GM18858 (cell line): ENCODE data around the gene CCR5AS.

Experiments
- ATAC-seq: cut with Tn5 transposase; IDR thresholded peaks from one replicate; pipeline ENCODE4 v1.9.1; 2021; ENCODE audit not compliant: unreplicated experiment

The CCR5AS gene

DNA sequence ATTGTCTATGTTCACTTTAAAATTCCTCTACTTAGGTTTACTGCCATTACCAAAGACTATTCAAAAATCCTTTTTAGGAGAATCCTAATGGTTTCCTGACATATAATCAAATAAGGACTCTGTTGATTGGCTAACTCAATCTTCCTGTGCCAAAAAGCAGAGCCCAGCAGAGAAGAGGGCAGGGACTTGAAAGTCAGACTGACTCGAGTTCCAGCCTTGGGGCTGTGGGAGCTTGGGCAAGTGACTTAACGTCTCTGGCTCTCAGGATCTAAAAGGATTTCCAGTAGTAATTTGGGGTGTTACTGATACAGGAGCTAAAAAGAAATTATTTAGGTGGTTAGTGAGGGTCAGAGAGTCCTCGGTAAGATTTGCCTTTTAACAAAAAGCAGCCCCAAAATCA is 25.2 kb downstream of the CCR5AS start:
- ATAC-seq, result no peak

DNA sequence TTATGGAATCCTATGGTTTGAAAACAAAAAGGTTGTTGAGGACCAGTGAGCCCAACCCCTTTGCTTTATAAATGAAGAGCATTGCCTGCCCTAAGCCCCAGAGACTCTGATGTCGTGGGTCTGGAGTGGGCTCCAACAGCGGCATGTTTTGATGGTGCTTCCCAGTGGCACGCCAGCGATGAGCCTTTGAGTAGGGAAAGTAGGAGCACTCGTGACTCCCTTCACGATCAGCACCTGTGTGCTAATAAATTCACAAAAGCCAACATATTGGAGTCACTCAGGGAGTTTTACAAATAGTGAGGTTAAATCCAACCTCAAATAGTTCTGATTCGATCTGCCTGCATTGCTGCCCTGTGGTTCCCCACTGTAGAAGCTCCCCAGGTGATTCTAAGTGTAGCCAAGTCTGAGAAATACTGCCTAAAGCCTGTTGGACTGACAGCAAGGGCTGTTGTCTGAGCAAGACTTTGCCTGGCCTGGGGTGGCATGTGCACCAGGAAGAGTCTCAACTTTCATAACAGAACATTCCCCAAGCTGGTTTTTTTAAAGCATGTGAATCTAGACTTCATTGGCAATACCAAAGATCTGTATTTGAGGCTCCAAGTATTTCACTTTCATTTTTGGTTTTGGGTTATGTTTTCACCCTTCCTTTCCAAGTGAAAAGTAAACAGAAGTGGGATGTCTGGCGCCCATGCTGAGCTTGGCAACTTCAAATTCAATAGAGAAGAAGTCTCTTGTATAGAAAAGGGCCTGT is 26.2 kb downstream of the CCR5AS start:
- ATAC-seq, result no peak

DNA sequence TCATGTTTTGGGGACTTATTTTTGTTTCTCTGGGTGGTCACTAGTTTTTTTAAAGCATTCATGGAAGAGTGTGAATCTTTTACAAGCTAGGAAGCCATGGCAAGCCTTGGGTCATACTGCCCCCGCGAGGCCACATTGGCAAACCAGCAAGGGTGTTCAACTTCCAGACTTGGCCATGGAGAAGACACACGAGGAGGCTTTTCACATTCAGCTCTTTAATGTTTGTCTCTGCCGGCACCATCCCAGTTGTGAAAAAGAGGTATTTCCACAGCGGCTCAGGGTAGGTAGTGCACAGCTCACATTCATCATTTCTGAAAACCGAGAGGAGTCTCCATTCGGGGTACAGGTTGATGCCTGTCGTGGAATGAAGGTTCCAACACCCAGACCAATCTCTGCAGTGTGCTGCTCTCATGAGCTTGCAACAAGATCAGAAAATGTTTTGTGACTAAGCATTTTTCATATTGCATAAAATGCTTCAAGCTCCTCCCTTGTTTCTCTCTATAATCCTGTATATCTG is 28.4 kb downstream of the CCR5AS start:
- no peak for ATAC-seq

DNA sequence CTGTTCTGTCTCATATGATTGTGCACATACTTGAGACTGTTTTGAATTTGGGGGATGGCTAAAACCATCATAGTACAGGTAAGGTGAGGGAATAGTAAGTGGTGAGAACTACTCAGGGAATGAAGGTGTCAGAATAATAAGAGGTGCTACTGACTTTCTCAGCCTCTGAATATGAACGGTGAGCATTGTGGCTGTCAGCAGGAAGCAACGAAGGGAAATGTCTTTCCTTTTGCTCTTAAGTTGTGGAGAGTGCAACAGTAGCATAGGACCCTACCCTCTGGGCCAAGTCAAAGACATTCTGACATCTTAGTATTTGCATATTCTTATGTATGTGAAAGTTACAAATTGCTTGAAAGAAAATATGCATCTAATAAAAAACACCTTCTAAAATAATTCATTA is 31.1 kb downstream of the CCR5AS start:
- ATAC-seq, result no peak

DNA sequence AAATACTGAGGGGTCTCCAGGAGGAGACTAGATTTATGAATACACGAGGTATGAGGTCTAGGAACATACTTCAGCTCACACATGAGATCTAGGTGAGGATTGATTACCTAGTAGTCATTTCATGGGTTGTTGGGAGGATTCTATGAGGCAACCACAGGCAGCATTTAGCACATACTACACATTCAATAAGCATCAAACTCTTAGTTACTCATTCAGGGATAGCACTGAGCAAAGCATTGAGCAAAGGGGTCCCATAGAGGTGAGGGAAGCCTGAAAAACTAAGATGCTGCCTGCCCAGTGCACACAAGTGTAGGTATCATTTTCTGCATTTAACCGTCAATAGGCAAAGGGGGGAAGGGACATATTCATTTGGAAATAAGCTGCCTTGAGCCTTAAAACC is 31.6 kb downstream of the CCR5AS start:
- ATAC-seq, result no peak

DNA sequence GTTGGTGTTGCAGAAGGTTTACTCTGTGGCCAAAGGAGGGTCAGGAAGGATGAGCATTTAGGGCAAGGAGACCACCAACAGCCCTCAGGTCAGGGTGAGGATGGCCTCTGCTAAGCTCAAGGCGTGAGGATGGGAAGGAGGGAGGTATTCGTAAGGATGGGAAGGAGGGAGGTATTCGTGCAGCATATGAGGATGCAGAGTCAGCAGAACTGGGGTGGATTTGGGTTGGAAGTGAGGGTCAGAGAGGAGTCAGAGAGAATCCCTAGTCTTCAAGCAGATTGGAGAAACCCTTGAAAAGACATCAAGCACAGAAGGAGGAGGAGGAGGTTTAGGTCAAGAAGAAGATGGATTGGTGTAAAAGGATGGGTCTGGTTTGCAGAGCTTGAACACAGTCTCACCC is 32.1 kb downstream of the CCR5AS start:
- ATAC-seq, result no peak

DNA sequence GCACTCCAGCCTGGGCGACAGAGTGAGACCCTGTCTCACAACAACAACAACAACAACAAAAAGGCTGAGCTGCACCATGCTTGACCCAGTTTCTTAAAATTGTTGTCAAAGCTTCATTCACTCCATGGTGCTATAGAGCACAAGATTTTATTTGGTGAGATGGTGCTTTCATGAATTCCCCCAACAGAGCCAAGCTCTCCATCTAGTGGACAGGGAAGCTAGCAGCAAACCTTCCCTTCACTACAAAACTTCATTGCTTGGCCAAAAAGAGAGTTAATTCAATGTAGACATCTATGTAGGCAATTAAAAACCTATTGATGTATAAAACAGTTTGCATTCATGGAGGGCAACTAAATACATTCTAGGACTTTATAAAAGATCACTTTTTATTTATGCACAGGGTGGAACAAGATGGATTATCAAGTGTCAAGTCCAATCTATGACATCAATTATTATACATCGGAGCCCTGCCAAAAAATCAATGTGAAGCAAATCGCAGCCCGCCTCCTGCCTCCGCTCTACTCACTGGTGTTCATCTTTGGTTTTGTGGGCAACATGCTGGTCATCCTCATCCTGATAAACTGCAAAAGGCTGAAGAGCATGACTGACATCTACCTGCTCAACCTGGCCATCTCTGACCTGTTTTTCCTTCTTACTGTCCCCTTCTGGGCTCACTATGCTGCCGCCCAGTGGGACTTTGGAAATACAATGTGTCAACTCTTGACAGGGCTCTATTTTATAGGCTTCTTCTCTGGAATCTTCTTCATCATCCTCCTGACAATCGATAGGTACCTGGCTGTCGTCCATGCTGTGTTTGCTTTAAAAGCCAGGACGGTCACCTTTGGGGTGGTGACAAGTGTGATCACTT is 34.1 kb downstream of the CCR5AS start:
- ATAC-seq, result no peak

DNA sequence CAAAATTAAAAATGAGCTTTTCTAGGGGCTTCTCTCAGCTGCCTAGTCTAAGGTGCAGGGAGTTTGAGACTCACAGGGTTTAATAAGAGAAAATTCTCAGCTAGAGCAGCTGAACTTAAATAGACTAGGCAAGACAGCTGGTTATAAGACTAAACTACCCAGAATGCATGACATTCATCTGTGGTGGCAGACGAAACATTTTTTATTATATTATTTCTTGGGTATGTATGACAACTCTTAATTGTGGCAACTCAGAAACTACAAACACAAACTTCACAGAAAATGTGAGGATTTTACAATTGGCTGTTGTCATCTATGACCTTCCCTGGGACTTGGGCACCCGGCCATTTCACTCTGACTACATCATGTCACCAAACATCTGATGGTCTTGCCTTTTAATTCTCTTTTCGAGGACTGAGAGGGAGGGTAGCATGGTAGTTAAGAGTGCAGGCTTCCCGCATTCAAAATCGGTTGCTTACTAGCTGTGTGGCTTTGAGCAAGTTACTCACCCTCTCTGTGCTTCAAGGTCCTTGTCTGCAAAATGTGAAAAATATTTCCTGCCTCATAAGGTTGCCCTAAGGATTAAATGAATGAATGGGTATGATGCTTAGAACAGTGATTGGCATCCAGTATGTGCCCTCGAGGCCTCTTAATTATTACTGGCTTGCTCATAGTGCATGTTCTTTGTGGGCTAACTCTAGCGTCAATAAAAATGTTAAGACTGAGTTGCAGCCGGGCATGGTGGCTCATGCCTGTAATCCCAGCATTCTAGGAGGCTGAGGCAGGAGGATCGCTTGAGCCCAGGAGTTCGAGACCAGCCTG is 35.1 kb downstream of the CCR5AS start:
- no peak for ATAC-seq

DNA sequence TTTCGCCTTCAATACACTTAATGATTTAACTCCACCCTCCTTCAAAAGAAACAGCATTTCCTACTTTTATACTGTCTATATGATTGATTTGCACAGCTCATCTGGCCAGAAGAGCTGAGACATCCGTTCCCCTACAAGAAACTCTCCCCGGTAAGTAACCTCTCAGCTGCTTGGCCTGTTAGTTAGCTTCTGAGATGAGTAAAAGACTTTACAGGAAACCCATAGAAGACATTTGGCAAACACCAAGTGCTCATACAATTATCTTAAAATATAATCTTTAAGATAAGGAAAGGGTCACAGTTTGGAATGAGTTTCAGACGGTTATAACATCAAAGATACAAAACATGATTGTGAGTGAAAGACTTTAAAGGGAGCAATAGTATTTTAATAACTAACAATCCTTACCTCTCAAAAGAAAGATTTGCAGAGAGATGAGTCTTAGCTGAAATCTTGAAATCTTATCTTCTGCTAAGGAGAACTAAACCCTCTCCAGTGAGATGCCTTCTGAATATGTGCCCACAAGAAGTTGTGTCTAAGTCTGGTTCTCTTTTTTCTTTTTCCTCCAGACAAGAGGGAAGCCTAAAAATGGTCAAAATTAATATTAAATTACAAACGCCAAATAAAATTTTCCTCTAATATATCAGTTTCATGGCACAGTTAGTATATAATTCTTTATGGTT is 35.9 kb downstream of the CCR5AS start, which contains the start of gene CCR5:
TSS of gene CCR5 (plus strand) at position 108 of the 680 bp plus-strand sequence. CDS start 1,957 bp downstream, outside the sequence.
- ATAC-seq, result no peak

DNA sequence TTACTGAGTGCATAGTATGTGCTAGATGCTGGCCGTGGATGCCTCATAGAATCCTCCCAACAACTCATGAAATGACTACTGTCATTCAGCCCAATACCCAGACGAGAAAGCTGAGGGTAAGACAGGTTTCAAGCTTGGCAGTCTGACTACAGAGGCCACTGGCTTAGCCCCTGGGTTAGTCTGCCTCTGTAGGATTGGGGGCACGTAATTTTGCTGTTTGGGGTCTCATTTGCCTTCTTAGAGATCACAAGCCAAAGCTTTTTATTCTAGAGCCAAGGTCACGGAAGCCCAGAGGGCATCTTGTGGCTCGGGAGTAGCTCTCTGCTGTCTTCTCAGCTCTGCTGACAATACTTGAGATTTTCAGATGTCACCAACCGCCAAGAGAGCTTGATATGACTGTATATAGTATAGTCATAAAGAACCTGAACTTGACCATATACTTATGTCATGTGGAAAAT is 37.2 kb downstream of the CCR5AS start:
- peak; percentile 58 for ATAC-seq

DNA sequence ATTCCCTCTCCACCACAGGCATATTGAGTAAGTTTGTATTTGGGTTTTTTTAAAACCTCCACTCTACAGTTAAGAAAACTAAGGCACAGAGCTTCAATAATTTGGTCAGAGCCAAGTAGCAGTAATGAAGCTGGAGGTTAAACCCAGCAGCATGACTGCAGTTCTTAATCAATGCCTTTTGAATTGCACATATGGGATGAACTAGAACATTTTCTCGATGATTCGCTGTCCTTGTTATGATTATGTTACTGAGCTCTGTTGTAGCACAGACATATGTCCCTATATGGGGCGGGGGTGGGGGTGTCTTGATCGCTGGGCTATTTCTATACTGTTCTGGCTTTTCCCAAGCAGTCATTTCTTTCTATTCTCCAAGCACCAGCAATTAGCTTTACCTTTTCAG is 37.7 kb downstream of the CCR5AS start:
- no peak for ATAC-seq

DNA sequence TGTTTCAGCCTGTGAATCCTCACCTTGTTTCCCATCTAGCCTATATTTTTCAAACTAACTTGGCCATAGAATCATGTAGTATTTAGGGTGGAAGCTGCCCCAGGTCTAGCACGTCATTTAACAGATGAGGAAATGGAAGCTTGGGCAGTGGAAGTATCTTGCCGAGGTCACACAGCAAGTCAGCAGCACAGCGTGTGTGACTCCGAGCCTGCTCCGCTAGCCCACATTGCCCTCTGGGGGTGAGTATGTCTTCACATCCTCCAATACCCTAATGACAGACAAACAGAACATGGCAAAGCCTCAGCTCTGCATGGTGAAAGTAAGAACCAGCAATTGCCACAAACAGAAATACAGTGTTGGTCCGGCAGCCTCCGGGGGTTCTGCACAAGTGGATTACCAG is 38.3 kb downstream of the CCR5AS start:
- no peak for ATAC-seq

DNA sequence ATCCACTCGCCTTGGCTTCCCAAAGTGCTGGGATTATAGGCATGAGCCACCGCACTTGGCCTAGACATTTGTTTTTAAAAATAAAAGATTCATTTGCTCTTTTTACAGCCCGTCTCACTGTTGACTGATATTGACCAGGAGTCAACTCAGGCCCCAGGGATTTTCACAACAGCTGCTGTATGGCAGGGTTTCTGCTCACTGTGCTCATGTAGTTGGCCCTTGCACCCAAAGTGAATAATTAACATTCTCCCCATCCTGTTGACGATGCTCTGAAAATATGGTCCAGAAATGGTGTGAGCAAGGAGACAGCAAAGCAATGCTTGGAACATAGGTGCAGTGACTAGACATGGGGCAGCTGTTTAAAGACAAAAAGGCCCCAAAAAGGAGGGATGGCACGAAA is 39.1 kb downstream of the CCR5AS start:
- ATAC-seq, result no peak

DNA sequence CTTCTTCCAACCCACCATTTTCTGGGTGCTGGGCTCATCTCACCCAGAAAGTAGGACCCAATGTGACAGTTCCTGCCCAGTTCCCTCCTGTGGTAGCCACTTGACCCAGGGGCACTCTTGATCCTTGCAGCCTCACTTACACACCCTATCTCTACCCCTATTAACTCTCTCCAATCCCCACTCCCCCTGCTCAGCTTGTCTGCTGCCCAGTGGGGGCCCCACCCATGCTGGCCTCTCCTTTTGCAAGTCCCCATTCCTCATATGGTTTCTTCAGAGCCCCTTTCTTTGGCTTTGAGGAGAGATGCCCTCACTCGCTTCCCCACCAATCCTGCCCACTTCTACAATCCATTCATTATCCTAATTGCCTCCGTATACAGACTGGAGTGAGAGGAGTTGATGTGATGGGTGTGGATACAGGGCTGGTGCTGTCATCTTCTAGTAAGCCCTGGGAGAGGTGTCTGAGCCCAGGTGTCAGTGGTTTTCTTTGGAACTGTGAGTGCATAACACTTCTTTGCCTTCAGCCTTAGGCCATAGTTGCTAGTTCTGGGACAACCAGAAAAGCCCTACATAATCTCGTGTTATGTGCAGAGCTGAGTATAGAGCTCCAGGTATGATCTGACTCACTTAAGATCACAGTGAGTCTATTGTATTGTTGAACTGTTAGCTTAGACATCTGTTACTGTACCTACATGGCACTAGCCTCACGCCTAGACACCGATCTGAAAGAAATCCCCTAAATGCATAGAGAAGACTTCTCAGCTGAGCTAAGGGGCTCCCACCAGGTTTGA is 40.9 kb downstream of the CCR5AS start:
- no peak for ATAC-seq

DNA sequence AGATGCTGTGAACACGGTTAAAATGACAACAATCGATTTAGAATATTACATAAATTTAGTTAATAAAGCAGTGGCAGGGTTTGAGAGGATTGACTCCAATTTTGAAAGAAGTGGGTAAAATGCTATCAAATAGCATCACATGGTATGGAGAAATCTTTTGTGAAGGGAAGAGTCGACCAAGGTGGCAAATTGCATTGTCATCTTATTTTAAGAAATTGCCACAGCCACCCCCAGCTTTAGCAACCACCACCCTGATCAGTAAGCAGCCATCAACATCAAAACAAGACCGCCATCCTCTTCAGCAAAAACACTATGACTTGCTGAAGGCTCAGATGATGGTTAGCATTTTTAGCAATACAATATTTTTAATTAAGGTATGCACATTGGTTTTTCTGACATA is 41.8 kb downstream of the CCR5AS start:
- no peak for ATAC-seq

DNA sequence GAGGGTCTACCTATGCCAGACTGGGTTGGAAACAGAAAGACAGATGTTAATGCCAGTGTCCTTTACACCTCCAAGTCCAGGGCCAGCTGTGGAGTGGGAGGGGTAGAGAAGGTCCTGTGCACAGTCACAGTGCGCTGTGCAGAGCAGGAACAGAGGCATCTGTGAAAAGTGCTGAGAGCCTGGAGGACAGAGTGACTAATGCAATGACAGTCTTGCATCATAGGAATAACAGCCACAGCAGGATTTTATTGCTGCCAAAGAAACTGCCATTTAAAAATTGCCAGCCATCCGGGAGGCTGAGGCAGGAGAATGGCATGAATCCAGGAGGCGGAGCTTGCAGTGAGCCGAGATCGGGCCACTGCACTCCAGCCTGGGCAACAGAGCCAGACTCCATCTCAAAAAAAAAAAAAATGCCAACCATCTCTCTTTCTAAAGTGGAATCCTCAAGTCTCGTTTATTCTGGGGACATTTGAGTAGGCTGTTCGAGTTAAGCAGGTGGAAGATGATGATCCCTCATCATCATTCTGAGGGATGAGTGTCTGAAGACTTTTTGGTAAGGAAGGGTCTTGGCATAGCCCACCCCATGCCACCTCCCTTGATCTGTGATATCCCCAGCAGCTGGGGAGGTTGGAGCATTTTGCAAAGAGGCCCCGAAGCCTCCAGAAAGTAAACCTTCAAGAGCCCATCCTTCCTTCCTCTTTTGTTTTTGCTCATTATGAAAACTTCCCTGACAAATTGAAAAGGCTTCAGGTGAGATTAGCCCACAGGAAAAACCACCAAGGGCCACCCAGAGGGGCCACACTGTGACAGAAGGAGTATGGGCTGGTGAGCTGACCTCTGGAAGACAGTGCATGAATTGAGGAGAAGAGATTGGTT is 45.2 kb downstream of the CCR5AS start:
- ATAC-seq, result no peak

DNA sequence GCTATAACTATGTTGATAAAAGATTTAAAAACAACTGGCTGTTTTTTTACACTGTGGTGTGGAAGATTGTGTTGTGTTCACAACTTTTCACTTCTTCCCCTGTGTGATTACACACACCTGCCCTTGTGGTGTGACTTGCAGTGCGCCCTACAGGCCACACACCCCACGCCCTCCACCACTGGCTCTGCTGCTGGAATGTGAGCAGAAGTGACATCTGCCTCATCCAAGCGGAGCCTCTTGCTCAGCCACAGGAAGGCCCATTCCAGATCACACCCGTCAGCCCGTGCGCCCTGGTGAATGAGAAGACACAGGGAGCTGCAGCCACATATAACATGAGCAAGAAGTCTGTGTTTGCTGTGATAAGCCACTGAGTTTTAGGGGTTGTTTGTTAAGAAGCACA is 46.0 kb downstream of the CCR5AS start:
- no peak for ATAC-seq

DNA sequence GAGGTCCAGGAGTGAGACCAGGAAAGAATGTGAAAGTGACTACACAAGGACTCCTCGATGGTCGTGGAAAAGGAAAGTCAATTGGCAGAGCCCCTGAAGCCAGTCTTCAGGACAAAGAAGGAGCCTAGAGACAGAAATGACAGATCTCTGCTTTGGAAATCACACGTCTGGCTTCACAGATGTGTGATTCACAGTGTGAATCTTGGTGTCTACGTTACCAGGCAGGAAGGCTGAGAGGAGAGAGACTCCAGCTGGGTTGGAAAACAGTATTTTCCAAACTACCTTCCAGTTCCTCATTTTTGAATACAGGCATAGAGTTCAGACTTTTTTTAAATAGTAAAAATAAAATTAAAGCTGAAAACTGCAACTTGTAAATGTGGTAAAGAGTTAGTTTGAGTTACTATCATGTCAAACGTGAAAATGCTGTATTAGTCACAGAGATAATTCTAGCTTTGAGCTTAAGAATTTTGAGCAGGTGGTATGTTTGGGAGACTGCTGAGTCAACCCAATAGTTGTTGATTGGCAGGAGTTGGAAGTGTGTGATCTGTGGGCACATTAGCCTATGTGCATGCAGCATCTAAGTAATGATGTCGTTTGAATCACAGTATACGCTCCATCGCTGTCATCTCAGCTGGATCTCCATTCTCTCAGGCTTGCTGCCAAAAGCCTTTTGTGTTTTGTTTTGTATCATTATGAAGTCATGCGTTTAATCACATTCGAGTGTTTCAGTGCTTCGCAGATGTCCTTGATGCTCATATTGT is 47.0 kb downstream of the CCR5AS start:
- ATAC-seq, result no peak
